ENCODE measurements around the gene SERPINB11.
"Not testable (repeated sequence)": the region's sequence is repeated elsewhere in the genome, so short reads cannot be mapped to it uniquely, and the experiment has no call there.

SERPINB11 gene, protein sequence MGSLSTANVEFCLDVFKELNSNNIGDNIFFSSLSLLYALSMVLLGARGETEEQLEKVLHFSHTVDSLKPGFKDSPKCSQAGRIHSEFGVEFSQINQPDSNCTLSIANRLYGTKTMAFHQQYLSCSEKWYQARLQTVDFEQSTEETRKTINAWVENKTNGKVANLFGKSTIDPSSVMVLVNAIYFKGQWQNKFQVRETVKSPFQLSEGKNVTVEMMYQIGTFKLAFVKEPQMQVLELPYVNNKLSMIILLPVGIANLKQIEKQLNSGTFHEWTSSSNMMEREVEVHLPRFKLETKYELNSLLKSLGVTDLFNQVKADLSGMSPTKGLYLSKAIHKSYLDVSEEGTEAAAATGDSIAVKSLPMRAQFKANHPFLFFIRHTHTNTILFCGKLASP

DNA sequence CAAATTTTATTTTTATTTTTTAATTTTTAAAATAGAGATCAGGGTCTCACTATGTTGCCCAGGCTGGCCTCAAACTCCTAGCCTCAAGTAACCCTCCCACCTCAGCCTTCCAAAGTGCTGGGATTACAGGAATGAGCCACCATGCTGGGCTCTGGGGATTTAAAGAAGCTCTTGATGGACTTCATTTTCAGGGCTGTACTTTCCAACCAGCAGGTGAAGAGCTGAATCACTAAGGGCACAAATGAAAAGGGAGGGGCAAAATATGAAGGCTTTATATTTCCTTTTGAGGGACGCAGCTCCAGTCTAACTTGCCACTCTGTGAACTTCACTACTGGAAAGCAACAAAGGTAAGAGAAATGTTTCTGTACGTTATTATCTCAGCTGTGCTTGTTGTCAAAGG is at the start of gene SERPINB11:
SERPINB11 (plus strand) TSS at position 301 of the 400 bp plus-strand sequence. CDS start 7,234 bp downstream, outside the sequence.
- H3K4me3 Mint-ChIP-seq = no peak within 1 kb of the TSS
- peaks cover 10% of the 10 kb centered on the region for H3K27me3 Mint-ChIP-seq (ENCODE audit: low read depth, poor library complexity)
- no peaks in the 10 kb centered on the region for H3K36me3 Mint-ChIP-seq (ENCODE audit: low read depth)
- no peaks in the 10 kb centered on the region for H3K4me1 Mint-ChIP-seq
- TF ChIP-seq, protein P1, sequence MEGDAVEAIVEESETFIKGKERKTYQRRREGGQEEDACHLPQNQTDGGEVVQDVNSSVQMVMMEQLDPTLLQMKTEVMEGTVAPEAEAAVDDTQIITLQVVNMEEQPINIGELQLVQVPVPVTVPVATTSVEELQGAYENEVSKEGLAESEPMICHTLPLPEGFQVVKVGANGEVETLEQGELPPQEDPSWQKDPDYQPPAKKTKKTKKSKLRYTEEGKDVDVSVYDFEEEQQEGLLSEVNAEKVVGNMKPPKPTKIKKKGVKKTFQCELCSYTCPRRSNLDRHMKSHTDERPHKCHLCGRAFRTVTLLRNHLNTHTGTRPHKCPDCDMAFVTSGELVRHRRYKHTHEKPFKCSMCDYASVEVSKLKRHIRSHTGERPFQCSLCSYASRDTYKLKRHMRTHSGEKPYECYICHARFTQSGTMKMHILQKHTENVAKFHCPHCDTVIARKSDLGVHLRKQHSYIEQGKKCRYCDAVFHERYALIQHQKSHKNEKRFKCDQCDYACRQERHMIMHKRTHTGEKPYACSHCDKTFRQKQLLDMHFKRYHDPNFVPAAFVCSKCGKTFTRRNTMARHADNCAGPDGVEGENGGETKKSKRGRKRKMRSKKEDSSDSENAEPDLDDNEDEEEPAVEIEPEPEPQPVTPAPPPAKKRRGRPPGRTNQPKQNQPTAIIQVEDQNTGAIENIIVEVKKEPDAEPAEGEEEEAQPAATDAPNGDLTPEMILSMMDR (IDR thresholded peaks at IDR 0.05) = no peak
- no peaks in the 10 kb centered on the region for H3K9me3 Mint-ChIP-seq
- no peak for DNase-seq
- H3K27ac Mint-ChIP-seq = no peak within 1 kb of the TSS

DNA sequence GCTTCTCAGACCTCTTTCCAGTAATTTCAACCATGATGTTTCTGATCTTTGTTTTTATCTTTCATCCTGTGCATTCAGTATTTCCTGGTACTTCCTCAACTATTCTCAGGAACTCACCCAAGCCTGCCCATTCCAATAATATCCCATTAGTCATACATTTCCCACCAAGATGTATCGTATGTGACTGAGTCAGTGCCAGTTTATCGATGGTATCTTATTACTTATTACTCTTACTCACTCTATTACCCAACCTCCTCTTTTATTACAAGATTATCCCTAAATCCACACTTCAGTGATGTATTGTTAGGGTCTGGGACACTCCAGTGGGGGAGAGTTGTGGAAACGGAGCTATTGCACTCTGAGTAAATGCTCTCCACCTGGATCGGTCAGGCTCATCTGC is 43.8 kb upstream of the SERPINB11 start:
- H3K4me3 Mint-ChIP-seq; H3K27ac Mint-ChIP-seq; H3K9me3 Mint-ChIP-seq; H3K36me3 Mint-ChIP-seq (ENCODE audit: low read depth); H3K4me1 Mint-ChIP-seq; H3K27me3 Mint-ChIP-seq (ENCODE audit: low read depth, poor library complexity); DNase-seq: not testable (repeated sequence)

DNA sequence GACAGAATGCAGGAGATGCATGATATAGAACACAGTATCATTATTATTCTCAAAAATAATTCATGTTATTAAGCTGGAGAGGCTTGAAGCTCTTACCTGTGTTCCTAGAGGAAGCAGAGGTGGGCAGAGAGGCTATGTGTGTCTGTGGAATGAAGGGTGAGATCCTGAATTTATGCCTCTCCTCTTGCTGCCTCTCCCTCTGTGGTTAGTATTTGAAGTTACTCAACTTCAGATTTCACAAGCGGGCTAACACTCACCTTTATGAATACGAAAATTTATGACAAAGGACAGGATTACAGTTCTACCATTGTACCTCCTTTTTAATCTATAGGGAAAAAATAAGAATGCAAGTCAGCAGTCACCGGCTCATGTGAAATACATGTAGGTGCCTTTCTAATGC is 41.0 kb upstream of the SERPINB11 start, which contains the start of gene SERPINB3:
SERPINB3 (minus strand) TSS at position 144 of the 400 bp plus-strand sequence. CDS start 677 bp downstream, outside the sequence.
- not testable (repeated sequence) for H3K4me3 Mint-ChIP-seq; H3K4me1 Mint-ChIP-seq; H3K36me3 Mint-ChIP-seq (ENCODE audit: low read depth); DNase-seq; H3K27me3 Mint-ChIP-seq (ENCODE audit: low read depth, poor library complexity); H3K27ac Mint-ChIP-seq
- H3K9me3 Mint-ChIP-seq = peaks cover 11% of the 10 kb centered on the region

DNA sequence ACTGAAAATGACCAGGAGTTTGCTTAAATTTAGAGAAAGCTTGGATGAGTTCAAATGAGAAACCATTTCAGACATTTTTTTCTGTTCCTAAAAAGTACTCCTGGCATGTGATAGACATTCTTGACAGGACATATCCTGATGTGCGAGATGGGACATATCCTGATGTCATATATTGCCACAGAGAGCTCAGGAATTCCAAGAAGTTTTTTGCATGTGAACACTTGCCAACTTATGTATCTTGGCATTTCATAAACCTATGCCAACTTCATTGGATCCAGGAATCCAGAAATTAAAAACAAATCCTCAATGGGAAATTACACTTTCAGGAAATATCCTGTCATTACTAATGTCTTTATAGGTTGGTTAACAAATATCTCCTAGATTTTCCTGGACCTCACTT is 38.2 kb upstream of the SERPINB11 start:
- TF ChIP-seq, protein P1 (IDR thresholded peaks at IDR 0.05) = no peak
- no peaks in the 10 kb centered on the region for H3K36me3 Mint-ChIP-seq (ENCODE audit: low read depth)
- DNase-seq = no peak
- no peaks in the 10 kb centered on the region for H3K4me1 Mint-ChIP-seq
- H3K27me3 Mint-ChIP-seq (ENCODE audit: low read depth, poor library complexity) = no peaks in the 10 kb centered on the region
- H3K9me3 Mint-ChIP-seq = peaks cover 14% of the 10 kb centered on the region
- no peak overlapping the region for H3K27ac Mint-ChIP-seq
- H3K4me3 Mint-ChIP-seq = no peak overlapping the region

DNA sequence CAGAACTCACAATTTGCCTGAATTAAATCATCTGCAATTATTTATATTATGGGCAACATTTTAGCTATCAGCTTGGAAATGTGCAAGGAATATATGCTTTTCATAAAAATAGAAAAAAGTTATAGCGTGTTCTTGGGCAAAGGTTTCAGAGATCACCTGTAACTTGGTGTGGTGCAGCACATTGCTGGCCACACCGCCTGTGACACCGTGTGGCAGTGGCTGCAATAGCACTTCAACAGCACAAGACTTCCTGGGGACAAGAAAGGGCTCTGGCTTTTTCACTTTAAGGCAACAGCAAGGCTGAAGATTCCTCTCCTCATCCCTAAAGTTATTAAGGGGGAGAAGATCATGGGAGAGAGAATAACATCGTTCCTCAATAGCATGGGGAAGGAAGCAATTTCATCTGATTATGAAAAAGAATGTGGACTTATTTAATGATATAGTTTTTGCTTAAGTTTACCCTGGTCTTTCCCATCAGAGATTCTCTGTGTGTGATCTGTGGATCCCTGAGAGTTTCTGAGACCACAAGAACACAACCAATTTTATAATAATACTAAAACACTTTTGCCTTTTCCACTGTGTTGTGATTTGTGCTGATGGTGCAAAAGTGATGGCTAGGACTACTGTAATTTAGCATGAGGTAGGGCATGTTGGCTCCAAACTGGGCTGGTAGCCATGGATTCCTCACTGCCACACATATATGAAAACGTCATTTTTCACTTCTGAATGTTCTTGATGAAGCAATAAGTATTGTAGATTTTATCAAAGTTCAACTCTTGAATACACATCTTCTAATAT is 26.0 kb upstream of the SERPINB11 start:
- Mint-ChIP-seq H3K9me3 (peaks cover 2% of the 10 kb centered on the region), H3K4me3 (no peak overlapping the region), H3K4me1 (peaks cover 1% of the 10 kb centered on the region), H3K27ac (no peak overlapping the region), H3K27me3 (ENCODE audit: low read depth, poor library complexity) (peaks cover 7% of the 10 kb centered on the region), H3K36me3 (ENCODE audit: low read depth) (no peaks in the 10 kb centered on the region)
- DNase-seq = peak; percentile 16
- TF ChIP-seq, protein P1 (IDR thresholded peaks at IDR 0.05) = peak; percentile 51

DNA sequence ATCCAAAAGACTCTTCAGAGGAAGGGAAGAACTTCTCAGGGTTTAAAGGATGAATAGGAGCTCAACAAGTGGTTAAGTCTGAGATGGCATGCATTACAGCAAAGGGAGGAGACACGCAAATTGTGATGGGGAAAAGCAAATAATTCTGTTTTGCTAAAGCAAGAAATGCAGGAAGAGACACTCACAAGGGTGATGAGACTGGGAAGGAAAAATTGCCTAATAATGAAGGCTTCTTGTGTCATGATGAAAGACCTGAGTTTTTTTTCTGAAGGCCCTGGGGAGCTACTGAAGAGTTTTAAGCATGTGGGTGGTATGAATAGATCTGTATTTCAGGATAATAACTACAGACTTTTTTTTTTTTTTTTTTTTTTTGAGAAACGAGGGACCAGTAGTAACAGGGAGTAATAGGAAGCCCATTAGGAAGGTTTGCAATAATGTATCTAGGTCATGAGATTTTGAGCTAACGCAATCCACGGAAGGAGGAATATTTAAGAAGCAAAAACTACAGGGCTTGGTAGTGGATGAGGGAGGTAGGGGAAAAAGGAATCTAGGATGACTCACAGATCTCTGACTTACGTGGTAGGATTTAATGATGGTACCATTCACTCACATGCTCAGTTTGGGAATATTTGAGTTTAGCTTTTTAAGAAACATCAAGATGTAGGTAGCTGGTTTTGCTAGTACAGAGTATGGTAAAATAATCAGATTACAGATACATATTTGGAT is 25.1 kb upstream of the SERPINB11 start:
- H3K27ac Mint-ChIP-seq = no peak overlapping the region
- H3K4me1 Mint-ChIP-seq = peaks cover 9% of the 10 kb centered on the region
- H3K9me3 Mint-ChIP-seq = no peaks in the 10 kb centered on the region
- TF ChIP-seq, protein P1 (IDR thresholded peaks at IDR 0.05) = no peak
- peaks cover 7% of the 10 kb centered on the region for H3K27me3 Mint-ChIP-seq (ENCODE audit: low read depth, poor library complexity)
- DNase-seq = no peak
- H3K4me3 Mint-ChIP-seq = no peak overlapping the region
- H3K36me3 Mint-ChIP-seq (ENCODE audit: low read depth) = no peaks in the 10 kb centered on the region

Measured in nephron progenitor cell (in vitro differentiated cells).